SK-N-SH (cell line): Measurements from ENCODE around the gene FAM124A. TPM values are rescaled to one million over a fixed set of nuclear protein-coding genes. Genes with fewer than 3 reads are reported as not detected.

Experiments used
- CTCF ChIA-PET: fragments of 300-600, 350-600 bp; formaldehyde crosslinking; extraction: SDS; loops from one replicate; lab custom pipeline; 2021; lab: Yijun Ruan, JAX
- POLR2A ChIA-PET: fragments of 350-600 bp; sonication (Branson Sonifier 250); formaldehyde crosslinking; extraction: SDS; loops from one replicate; lab custom pipeline; 2020; ENCODE audit warnings: antibody characterized with exemption, inconsistent platforms; lab: Yijun Ruan, JAX
- DNase-seq: peaks from one replicate; pipeline ENCODE4 v3.0.0; 2012
- H2AFZ ChIP-seq: fragments of 200-600 bp; sonication (generic); 2 replicates; pipeline ENCODE4 v1.8.1; 2016; ENCODE audit warnings: antibody characterized with exemption, mild to moderate bottlenecking, low read depth
- H3F3A ChIP-seq: fragments of 200-600 bp; sonication (generic); replicated peaks from 2 replicates; pipeline ENCODE3; 2016; ENCODE audit warnings: antibody characterized with exemption, mild to moderate bottlenecking; ENCODE audit not compliant: insufficient read depth
- H3K27ac ChIP-seq, 2 experiments: fragments of 200-500 bp in 1 of 2; fragments of 200-600 bp in 1 of 2; sonication (Bioruptor generic) in 1 of 2; sonication (generic), shearing (Covaris generic) in 1 of 2; 2 replicates each; pipeline versions ENCODE4 v1.5.1 to v1.6.1; 2014 to 2016; ENCODE audit warnings: low read depth in 2 of 2, inconsistent platforms in 1 of 2, low read length in 1 of 2, mild to moderate bottlenecking in 1 of 2, mixed read lengths in 1 of 2
- H3K27me3 ChIP-seq: fragments of 200-600 bp; sonication (generic), shearing (Covaris generic); 2 replicates; pipeline ENCODE4 v1.6.1; 2016; ENCODE audit warnings: mixed run types; ENCODE audit not compliant: insufficient read depth
- H3K36me3 ChIP-seq, 2 experiments: fragments of 200-500 bp in 1 of 2; fragments of 200-600 bp in 1 of 2; sonication (Bioruptor generic) in 1 of 2; sonication (generic) in 1 of 2; replicated peaks in 1 of 2; 2 replicates each; pipeline versions ENCODE3 to v1.5.1; 2014 to 2016; ENCODE audit warnings: low read length in 1 of 2, mild to moderate bottlenecking in 1 of 2; ENCODE audit not compliant: insufficient read depth in 2 of 2, control insufficient read depth in 1 of 2
- H3K4me1 ChIP-seq, 2 experiments: fragments of 200-500 bp in 1 of 2; fragments of 200-600 bp in 1 of 2; sonication (Bioruptor generic) in 1 of 2; sonication (generic), shearing (Covaris generic) in 1 of 2; 2 replicates each; pipeline versions ENCODE4 v1.5.1 to v1.6.1; 2014 to 2016; ENCODE audit warnings: low read depth in 1 of 2, low read length in 1 of 2, mixed run types in 1 of 2; ENCODE audit not compliant: insufficient read depth in 2 of 2, control insufficient read depth in 1 of 2
- H3K4me2 ChIP-seq: fragments of 200-600 bp; sonication (generic), shearing (Covaris generic); 2 replicates; pipeline ENCODE4 v1.6.1; 2017; ENCODE audit warnings: mixed run types
- H3K4me3 ChIP-seq, 2 experiments: fragments of 200-500 bp in 1 of 2; fragments of 200-600 bp in 1 of 2; sonication (Bioruptor generic) in 1 of 2; sonication (generic), shearing (Covaris generic) in 1 of 2; 2 replicates each; pipeline versions ENCODE4 v1.5.1 to v1.8.1; 2014 to 2016; ENCODE audit warnings: low read depth in 2 of 2, inconsistent platforms in 1 of 2, low read length in 1 of 2, mild to moderate bottlenecking in 1 of 2, mixed read lengths in 1 of 2, moderate library complexity in 1 of 2
- H3K79me2 ChIP-seq: fragments of 200-600 bp; sonication (generic); 2 replicates; pipeline ENCODE4 v1.8.1; 2017; ENCODE audit warnings: mild to moderate bottlenecking; ENCODE audit not compliant: insufficient read depth
- H3K9ac ChIP-seq: fragments of 200-600 bp; sonication (generic); 2 replicates; pipeline ENCODE4 v1.6.1; 2017; ENCODE audit warnings: mixed run types
- H3K9me2 ChIP-seq: fragments of 200-600 bp; sonication (generic); 2 replicates; pipeline ENCODE4 v1.6.1; 2017; ENCODE audit warnings: mixed run types
- H3K9me3 ChIP-seq: fragments of 200-600 bp; sonication (generic); 2 replicates; pipeline ENCODE4 v1.6.1; 2017; ENCODE audit warnings: mixed run types, mild to moderate bottlenecking, moderate library complexity
- H4K20me1 ChIP-seq: fragments of 200-600 bp; sonication (generic); 2 replicates; pipeline ENCODE4 v1.6.1; 2017; ENCODE audit warnings: mild to moderate bottlenecking, mixed run types; ENCODE audit not compliant: insufficient read depth
- CHD2 ChIP-seq: fragments of 150-350 bp; IDR thresholded peaks from 2 replicates; pipeline ENCODE4 v1.6.1; 2018; ENCODE audit warnings: low read length; ENCODE audit not compliant: partially characterized antibody
- CTCF ChIP-seq: fragments of 200-600 bp; sonication (generic); IDR thresholded peaks from 2 replicates; pipeline ENCODE4 v1.6.1; 2017; ENCODE audit warnings: antibody characterized with exemption, mild to moderate bottlenecking, moderate library complexity
- EP300 ChIP-seq, 2 experiments: IDR thresholded peaks; 2 replicates each; pipeline versions ENCODE4 v1.4.0 to v1.6.1; 2012; ENCODE audit warnings: borderline replicate concordance in 1 of 2, low read depth in 1 of 2, low read length in 1 of 2
- EZH2phosphoT487 ChIP-seq: fragments of 200-600 bp; sonication (generic); IDR thresholded peaks from 2 replicates; pipeline ENCODE4 v1.6.1; 2017; ENCODE audit warnings: low read depth, mixed run types, mild to moderate bottlenecking, antibody characterized with exemption, moderate library complexity, borderline replicate concordance
- FOXJ3 ChIP-seq: sonication (generic); formaldehyde crosslinking; IDR thresholded peaks from 2 replicates; pipeline ENCODE4 v1.5.1; 2020; ENCODE audit warnings: mild to moderate bottlenecking, missing genetic modification reagents
- FOXM1 ChIP-seq: IDR thresholded peaks from 2 replicates; pipeline ENCODE4 v1.4.0; 2012; ENCODE audit warnings: low read depth, mild to moderate bottlenecking
- GATA2 ChIP-seq: sonication (generic); formaldehyde crosslinking; IDR thresholded peaks from 2 replicates; pipeline ENCODE4 v1.5.0; 2020; ENCODE audit warnings: mild to moderate bottlenecking, missing genetic modification reagents
- IRF3 ChIP-seq: fragments of 150-350 bp; IDR thresholded peaks from 2 replicates; pipeline ENCODE4 v1.6.1; 2016; ENCODE audit warnings: mild to moderate bottlenecking, low read depth, low read length
- JUND ChIP-seq: IDR thresholded peaks from 2 replicates; pipeline ENCODE4 v1.4.0; 2012
- MEF2A ChIP-seq: IDR thresholded peaks from 2 replicates; pipeline ENCODE4 v1.4.0; 2012; ENCODE audit warnings: low read depth, borderline replicate concordance
- PBX3 ChIP-seq: IDR thresholded peaks from 2 replicates; pipeline ENCODE4; 2012
- POLR2AphosphoS5 ChIP-seq: IDR thresholded peaks from 2 replicates; pipeline ENCODE4 v1.6.1; 2012; ENCODE audit warnings: low read depth, low read length
- RAD21 ChIP-seq: IDR thresholded peaks from 2 replicates; pipeline ENCODE4 v1.6.1; 2012; ENCODE audit warnings: mild to moderate bottlenecking, low read length
- RCOR1 ChIP-seq: fragments of 150-350 bp; IDR thresholded peaks from 2 replicates; pipeline ENCODE4 v1.6.1; 2017; ENCODE audit warnings: antibody characterized with exemption, low read length
- SIN3A ChIP-seq: IDR thresholded peaks from 2 replicates; pipeline ENCODE4 v1.6.1; 2012; ENCODE audit warnings: low read depth, mild to moderate bottlenecking, low read length, moderate library complexity, borderline replicate concordance
- TCF12 ChIP-seq: IDR thresholded peaks from 2 replicates; pipeline ENCODE4 v1.4.0; 2012
- TEAD4 ChIP-seq: IDR thresholded peaks from 2 replicates; pipeline ENCODE4 v1.4.0; 2012; ENCODE audit warnings: mild to moderate bottlenecking, borderline replicate concordance; ENCODE audit not compliant: insufficient read depth
- USF1 ChIP-seq: IDR thresholded peaks from 2 replicates; pipeline ENCODE4 v1.4.0; 2012; ENCODE audit warnings: low read depth, borderline replicate concordance
- WGBS: methylation state at CpG from one replicate; pipeline ENCODE4 v1.1.6; 2017; ENCODE audit warnings: low lambda C conversion rate; 5-methylcytosine and 5-hydroxymethylcytosine counted together
- polyA plus RNA-seq, 3 experiments: library from polyadenylated mRNA; depleted of rRNA; stranded (reverse); fragments of >200 nt; gene quantifications; 2 replicates each; pipeline ENCODE4 v1.2.3, GENCODE V29; 2012
- TF ChIP-seq, protein P1 (sequence below): IDR thresholded peaks from 2 replicates; pipeline ENCODE4 v1.4.0; 2012; ENCODE audit warnings: low read depth, borderline replicate concordance

The FAM124A gene
- polyA plus RNA-seq, 1 of the 3 experiments (the other 2 are of a cell fraction) = 1.5 TPM

GRCh38 chr13:51213173-51213728 lies 8.9 kb upstream of the FAM124A start:
- Histone ChIP-seq H3K27me3 (peaks cover 38% of the 10 kb centered on the region; the same call in 1 of the 2 replicates), H4K20me1 (no peaks in the 10 kb centered on the region), H3K4me2 (no peak overlapping the region), H3K36me3 (no peaks in the 10 kb centered on the region), H3K9ac (no peak overlapping the region), H3K79me2 (no peaks in the 10 kb centered on the region), H3K27ac (no peak overlapping the region), H3K9me3 (no peaks in the 10 kb centered on the region), H3K4me3 (no peak overlapping the region), H3K9me2 (no peaks in the 10 kb centered on the region), H3F3A (no peaks in the 10 kb centered on the region), H2AFZ (no peak overlapping the region), H3K4me1 (peaks cover 0 to 2% of the 10 kb centered on the region in 2 experiments; a peak in 2 of 4 replicates)
- ChIA-PET POLR2A (no interaction called here), CTCF (interaction anchor here (1.7 to 3.0 kb wide), 2 partner anchors 33 to 73 kb away, joined by 4 to 15 read pairs; no protein-coding TSS in a partner anchor)
- no peak for DNase-seq
- no peak for TF ChIP-seq TEAD4
- 37% methylated on average over 6 of the region's 6 CpGs for WGBS

- Histone ChIP-seq H3K27me3 (peaks cover 10% of the 10 kb centered on the region; the same call in 1 of the 2 replicates), H2AFZ (no peak overlapping the region), H3K27ac (no peak overlapping the region), H3K9me2 (no peaks in the 10 kb centered on the region), H3K79me2 (no peaks in the 10 kb centered on the region), H4K20me1 (no peaks in the 10 kb centered on the region), H3K36me3 (no peaks in the 10 kb centered on the region), H3K4me1 (peaks cover 0 to 20% of the 10 kb centered on the region in 2 experiments; a peak in 2 of 4 replicates), H3F3A (no peaks in the 10 kb centered on the region), H3K9me3 (no peaks in the 10 kb centered on the region), H3K4me3 (no peak overlapping the region), H3K4me2 (no peak overlapping the region), H3K9ac (no peak overlapping the region)
- DNase-seq = peak; percentile 68
- ChIA-PET CTCF (interaction anchor here (0.6 to 4.0 kb wide), 5 partner anchors 14 to 93 kb away, joined by 3 to 25 read pairs (median 3); no protein-coding TSS in a partner anchor), POLR2A (no interaction called here)
- TF ChIP-seq GATA2 (CRISPR knock-in tag) = peak; percentile 91
- no peak for TF ChIP-seq PBX3
- 0 out of 2 replicates have a peak, but pooled peaks have one; percentile 32 for TF ChIP-seq POLR2AphosphoS5
- TF ChIP-seq JUND = no peak
- TF ChIP-seq CTCF = no peak
- TF ChIP-seq TCF12 = peak; percentile 60
- TF ChIP-seq EZH2phosphoT487 = no peak
- TF ChIP-seq RAD21 = peak; percentile 16
- peak in 1 of 2 experiments; percentile 77; a peak in 2 of 4 replicates for TF ChIP-seq EP300 (IDR thresholded peaks at IDR 0.05; ENCODE audit: borderline replicate concordance in 1 of 2, low read depth in 1 of 2, low read length in 1 of 2)
- TF ChIP-seq IRF3 = no peak
- peak; percentile 96 for TF ChIP-seq RCOR1
- no peak for TF ChIP-seq SIN3A
- TF ChIP-seq, protein P1, sequence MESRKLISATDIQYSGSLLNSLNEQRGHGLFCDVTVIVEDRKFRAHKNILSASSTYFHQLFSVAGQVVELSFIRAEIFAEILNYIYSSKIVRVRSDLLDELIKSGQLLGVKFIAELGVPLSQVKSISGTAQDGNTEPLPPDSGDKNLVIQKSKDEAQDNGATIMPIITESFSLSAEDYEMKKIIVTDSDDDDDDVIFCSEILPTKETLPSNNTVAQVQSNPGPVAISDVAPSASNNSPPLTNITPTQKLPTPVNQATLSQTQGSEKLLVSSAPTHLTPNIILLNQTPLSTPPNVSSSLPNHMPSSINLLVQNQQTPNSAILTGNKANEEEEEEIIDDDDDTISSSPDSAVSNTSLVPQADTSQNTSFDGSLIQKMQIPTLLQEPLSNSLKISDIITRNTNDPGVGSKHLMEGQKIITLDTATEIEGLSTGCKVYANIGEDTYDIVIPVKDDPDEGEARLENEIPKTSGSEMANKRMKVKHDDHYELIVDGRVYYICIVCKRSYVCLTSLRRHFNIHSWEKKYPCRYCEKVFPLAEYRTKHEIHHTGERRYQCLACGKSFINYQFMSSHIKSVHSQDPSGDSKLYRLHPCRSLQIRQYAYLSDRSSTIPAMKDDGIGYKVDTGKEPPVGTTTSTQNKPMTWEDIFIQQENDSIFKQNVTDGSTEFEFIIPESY = no peak
- no peak for TF ChIP-seq FOXM1
- peak; percentile 38; the same call in 1 of the 2 replicates for TF ChIP-seq TEAD4
- TF ChIP-seq CHD2 = peak; percentile 72
- no peak for TF ChIP-seq USF1
- TF ChIP-seq MEF2A = no peak
- TF ChIP-seq FOXJ3 (CRISPR knock-in tag) = peak; percentile 68; the same call in 1 of the 2 replicates
- WGBS = 44% methylated on average over 4 of the region's 4 CpGs
These were observed 3.6 kb upstream of the FAM124A start for GRCh38 chr13:51218626-51219025.
